AG04450 (cell line): Measurements from ENCODE around the gene MICAL2. TPM values are rescaled to one million over a fixed set of nuclear protein-coding genes. Genes with fewer than 3 reads are reported as not detected.

Experiments used
- CTCF ChIA-PET: fragments of 300-600, 350-600 bp; formaldehyde crosslinking; extraction: SDS; loops from one replicate; lab custom pipeline; 2022; ENCODE audit warnings: antibody characterized with exemption, inconsistent platforms; lab: Charles Lee
- POLR2A ChIA-PET: fragments of 350-600 bp; formaldehyde crosslinking; extraction: SDS; loops from one replicate; lab custom pipeline; 2021; ENCODE audit warnings: antibody characterized with exemption, inconsistent platforms; lab: Yijun Ruan, JAX
- DNase-seq: peaks from one replicate; pipeline ENCODE4 v3.0.0-alpha.2; 2011; ENCODE audit warnings: low read depth, low spot score
- H3K27ac ChIP-seq: one replicate; pipeline ENCODE4 v1.5.1; 2012; ENCODE audit warnings: low read depth, low read length, control low read depth
- H3K27me3 ChIP-seq: one replicate; pipeline ENCODE4 v1.6.0; 2012; ENCODE audit warnings: low read length; ENCODE audit not compliant: control insufficient read depth, insufficient read depth
- H3K4me3 ChIP-seq: 2 replicates; pipeline ENCODE4 v1.5.1; 2011; ENCODE audit warnings: mild to moderate bottlenecking, low read depth, low read length, control low read depth
- H3K9me3 ChIP-seq: 2 replicates; pipeline ENCODE4 v1.5.1; 2012; ENCODE audit warnings: low read length; ENCODE audit not compliant: control insufficient read depth, insufficient read depth
- CTCF ChIP-seq: IDR thresholded peaks from 2 replicates; pipeline ENCODE4 v1.5.1; 2011; ENCODE audit warnings: low read depth, low read length, control low read depth, inconsistent platforms
- polyA plus RNA-seq: library from polyadenylated mRNA; depleted of rRNA; stranded (reverse); fragments of >200 nt; gene quantifications from 2 replicates; pipeline ENCODE4 v1.2.3, GENCODE V29; 2011

MICAL2 gene
- polyA plus RNA-seq, 1 experiment: 171 TPM

- peak overlapping the region; percentile 65 for H3K27ac ChIP-seq
- ChIA-PET POLR2A (no interaction called here), CTCF (interaction anchor here (0.9 to 1.5 kb wide), 2 partner anchors 61 to 73 kb away, joined by 3 to 4 read pairs; no protein-coding TSS in a partner anchor)
- H3K9me3 ChIP-seq: no peaks in the 10 kb centered on the region
- no peaks in the 10 kb centered on the region for H3K27me3 ChIP-seq
- no peak for DNase-seq
- H3K4me3 ChIP-seq: no peak overlapping the region
- TF ChIP-seq CTCF: no peak
Observed at GRCh38 chr11:12120031-12121008, 9.9 kb downstream of the MICAL2 start.

GRCh38 chr11:12121011-12121410 lies 10.6 kb downstream of the MICAL2 start:
- TF ChIP-seq CTCF: no peak
- ChIA-PET CTCF (interaction anchor here (1.5 kb wide), 1 partner anchor 74 kb away, joined by 4 read pairs; no protein-coding TSS in a partner anchor), POLR2A (no interaction called here)
- Histone ChIP-seq H3K27ac (peak overlapping the region; percentile 65), H3K27me3 (no peaks in the 10 kb centered on the region), H3K9me3 (no peaks in the 10 kb centered on the region), H3K4me3 (no peak overlapping the region)
- no peak for DNase-seq

- POLR2A ChIA-PET: no interaction called here
- Histone ChIP-seq H3K9me3 (no peaks in the 10 kb centered on the region), H3K27me3 (no peaks in the 10 kb centered on the region), H3K4me3 (no peak overlapping the region), H3K27ac (peak overlapping the region; percentile 87)
- CTCF ChIA-PET: interaction anchor here (1.5 kb wide), 1 partner anchor 74 kb away, joined by 4 read pairs; no protein-coding TSS in a partner anchor
- TF ChIP-seq CTCF: no peak
- no peak for DNase-seq
Observed at GRCh38 chr11:12121517-12121916, 11.1 kb downstream of the MICAL2 start.

- H3K27me3 ChIP-seq: no peaks in the 10 kb centered on the region
- CTCF ChIA-PET: interaction anchor here (1.5 kb wide), 1 partner anchor 75 kb away, joined by 4 read pairs; no protein-coding TSS in a partner anchor
- H3K9me3 ChIP-seq: no peaks in the 10 kb centered on the region
- peak overlapping the region; percentile 87 for H3K27ac ChIP-seq
- POLR2A ChIA-PET: no interaction called here
- peak; percentile 47 for TF ChIP-seq CTCF
- no peak overlapping the region for H3K4me3 ChIP-seq
- DNase-seq: no peak
Observed at GRCh38 chr11:12122083-12122482, 11.7 kb downstream of the MICAL2 start.

- no peak overlapping the region for H3K4me3 ChIP-seq
- no peaks in the 10 kb centered on the region for H3K27me3 ChIP-seq
- H3K9me3 ChIP-seq: no peaks in the 10 kb centered on the region
- CTCF ChIA-PET: interaction anchor here (1.0 to 1.1 kb wide), 2 partner anchors 9 to 13 kb away, joined by 3 read pairs; no protein-coding TSS in a partner anchor
- no peak for TF ChIP-seq CTCF
- POLR2A ChIA-PET: no interaction called here
- DNase-seq: peak; percentile 39
- peak overlapping the region; percentile 67 for H3K27ac ChIP-seq
Observed at GRCh38 chr11:12123273-12123672, 12.9 kb downstream of the MICAL2 start.
